GM12878 (cell line): ENCODE results near the gene TPCN2.

Experiments
- BCLAF1 ChIP-seq: fragments of 450-650 bp; IDR thresholded peaks from 2 replicates; pipeline ENCODE4 v1.6.1; 2017; ENCODE audit warnings: antibody characterized with exemption, mild to moderate bottlenecking, moderate library complexity
- CTCF ChIP-seq, 3 experiments: IDR thresholded peaks in 2 of 3; conservative IDR thresholded peaks in 1 of 3; 2 replicates each; pipeline ENCODE4 v1.5.1; 2011; ENCODE audit warnings: low read depth in 3 of 3, low read length in 3 of 3, mild to moderate bottlenecking in 3 of 3, control low read depth in 2 of 3, moderate library complexity in 2 of 3, inconsistent platforms in 1 of 3, mixed read lengths in 1 of 3; ENCODE audit not compliant: control insufficient read depth in 2 of 3, insufficient read depth in 1 of 3; ENCODE audit errors: extremely low read depth in 1 of 3
- ESRRA ChIP-seq: IDR thresholded peaks from 2 replicates; pipeline ENCODE4 v1.6.1; 2012; ENCODE audit warnings: mild to moderate bottlenecking, low read length, improper control_type of control experiment
- EZH2 ChIP-seq: IDR thresholded peaks from 2 replicates; pipeline ENCODE4 v1.6.1; 2012; ENCODE audit warnings: low read depth, mild to moderate bottlenecking, control low read depth, inconsistent platforms, low read length, borderline replicate concordance; ENCODE audit not compliant: control insufficient read depth
- RFX5 ChIP-seq: IDR thresholded peaks from 2 replicates; pipeline ENCODE4 v1.6.1; 2011; ENCODE audit warnings: low read depth, low read length, improper control_type of control experiment
- SREBF1 ChIP-seq: IDR thresholded peaks from 2 replicates; pipeline ENCODE4 v1.6.1; 2012; ENCODE audit warnings: mild to moderate bottlenecking, low read length

GRCh38 chr11:69013009-69013951 lies 35.5 kb upstream of the TPCN2 start, which contains the start of gene MRGPRF:
- TF ChIP-seq BCLAF1 (no peak), ESRRA (no peak), EZH2 (no peak), SREBF1 (no peak), CTCF (IDR thresholded peaks at IDR 0.05 in 2 of 3, conservative IDR thresholded peaks at IDR 0.05 in 1 of 3; ENCODE audit: control insufficient read depth in 2 of 3, extremely low read depth in 1 of 3, insufficient read depth in 1 of 3, low read depth in 3 of 3, low read length in 3 of 3) (peak in 2 of 3 experiments; percentile 7 to 18; a peak in 1 of 6 replicates), RFX5 (no peak)
